AG08396 (cell line): ENCODE data around the gene PBX4.
"Not testable (repeated sequence)": the region's sequence is repeated elsewhere in the genome, so short reads cannot be mapped to it uniquely, and the experiment has no call there.

ENCODE experiments used
- DNase-seq: peaks from one replicate; pipeline ENCODE4 v3.0.0; 2012; ENCODE audit warnings: low spot score, mixed read lengths

The PBX4 gene, protein sequence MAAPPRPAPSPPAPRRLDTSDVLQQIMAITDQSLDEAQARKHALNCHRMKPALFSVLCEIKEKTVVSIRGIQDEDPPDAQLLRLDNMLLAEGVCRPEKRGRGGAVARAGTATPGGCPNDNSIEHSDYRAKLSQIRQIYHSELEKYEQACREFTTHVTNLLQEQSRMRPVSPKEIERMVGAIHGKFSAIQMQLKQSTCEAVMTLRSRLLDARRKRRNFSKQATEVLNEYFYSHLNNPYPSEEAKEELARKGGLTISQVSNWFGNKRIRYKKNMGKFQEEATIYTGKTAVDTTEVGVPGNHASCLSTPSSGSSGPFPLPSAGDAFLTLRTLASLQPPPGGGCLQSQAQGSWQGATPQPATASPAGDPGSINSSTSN

DNA sequence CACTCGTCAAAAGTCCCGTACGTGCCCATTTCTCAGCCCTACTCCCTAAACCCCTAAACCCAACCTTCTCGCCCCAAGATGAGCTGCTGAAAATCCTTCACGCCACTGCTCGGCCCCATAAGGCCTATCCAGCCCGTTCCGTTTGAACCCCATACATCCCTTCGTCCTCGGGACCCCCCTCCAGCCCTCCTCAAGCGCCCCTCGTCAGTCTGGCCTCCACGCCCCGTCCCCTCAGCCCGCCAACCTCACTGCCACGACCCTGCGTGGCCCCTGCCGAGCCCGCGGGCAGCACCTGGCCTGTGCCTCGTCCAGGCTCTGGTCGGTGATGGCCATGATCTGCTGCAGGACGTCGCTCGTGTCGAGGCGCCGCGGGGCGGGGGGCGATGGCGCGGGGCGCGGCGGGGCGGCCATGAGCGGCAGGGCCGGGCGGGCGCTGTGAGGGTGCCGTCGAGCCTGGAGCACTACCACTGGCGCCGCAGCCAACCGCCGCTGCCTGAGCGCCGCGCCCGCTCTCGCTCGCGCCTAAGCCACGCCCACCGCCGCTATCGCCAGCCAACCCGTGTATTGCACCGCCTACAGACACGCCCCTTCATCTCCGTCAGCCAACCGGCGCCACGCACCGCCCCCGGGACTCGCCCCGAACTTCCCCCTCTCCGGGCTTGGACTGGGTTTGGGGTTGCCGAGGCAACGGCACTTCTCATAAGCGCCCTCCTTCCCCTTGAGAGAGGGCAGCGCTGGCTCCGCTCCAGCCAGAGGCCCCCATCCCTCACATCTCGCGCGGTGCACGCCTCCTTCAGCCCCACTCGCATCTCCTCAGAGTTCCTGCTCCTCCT is at the start of gene PBX4:
Gene PBX4, minus strand, starts transcription at position 469 of the 833 bp plus-strand sequence. Its CDS starts 58 bp downstream, at position 411.
- peak; percentile 98 for DNase-seq

DNA sequence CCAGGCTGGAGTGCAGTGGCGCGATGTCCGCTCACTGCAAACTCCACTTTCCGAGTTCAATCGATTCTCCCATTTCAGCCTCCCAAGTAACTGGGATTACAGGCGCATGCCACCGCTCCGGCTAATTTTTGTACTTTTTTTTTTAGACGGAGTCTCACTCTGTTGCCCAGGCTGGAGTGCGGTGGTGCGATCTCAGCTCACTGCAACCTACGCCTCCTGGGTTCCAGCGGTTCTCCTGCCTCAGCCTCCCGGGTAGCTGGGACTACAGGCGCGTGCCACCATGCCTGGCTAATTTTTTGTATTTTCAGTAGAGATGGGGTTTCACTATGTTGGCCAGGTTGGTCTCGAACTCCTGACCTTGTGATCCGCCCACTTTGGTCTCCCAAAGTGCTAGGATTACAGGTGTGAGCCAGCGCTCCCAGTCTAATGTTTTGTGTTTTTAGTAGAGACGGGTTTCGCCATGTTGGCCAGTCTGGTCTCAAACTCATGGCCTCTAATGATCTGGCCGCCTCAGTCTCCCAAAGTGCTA is 47.0 kb upstream of the PBX4 start:
- DNase-seq: not testable (repeated sequence)

DNA sequence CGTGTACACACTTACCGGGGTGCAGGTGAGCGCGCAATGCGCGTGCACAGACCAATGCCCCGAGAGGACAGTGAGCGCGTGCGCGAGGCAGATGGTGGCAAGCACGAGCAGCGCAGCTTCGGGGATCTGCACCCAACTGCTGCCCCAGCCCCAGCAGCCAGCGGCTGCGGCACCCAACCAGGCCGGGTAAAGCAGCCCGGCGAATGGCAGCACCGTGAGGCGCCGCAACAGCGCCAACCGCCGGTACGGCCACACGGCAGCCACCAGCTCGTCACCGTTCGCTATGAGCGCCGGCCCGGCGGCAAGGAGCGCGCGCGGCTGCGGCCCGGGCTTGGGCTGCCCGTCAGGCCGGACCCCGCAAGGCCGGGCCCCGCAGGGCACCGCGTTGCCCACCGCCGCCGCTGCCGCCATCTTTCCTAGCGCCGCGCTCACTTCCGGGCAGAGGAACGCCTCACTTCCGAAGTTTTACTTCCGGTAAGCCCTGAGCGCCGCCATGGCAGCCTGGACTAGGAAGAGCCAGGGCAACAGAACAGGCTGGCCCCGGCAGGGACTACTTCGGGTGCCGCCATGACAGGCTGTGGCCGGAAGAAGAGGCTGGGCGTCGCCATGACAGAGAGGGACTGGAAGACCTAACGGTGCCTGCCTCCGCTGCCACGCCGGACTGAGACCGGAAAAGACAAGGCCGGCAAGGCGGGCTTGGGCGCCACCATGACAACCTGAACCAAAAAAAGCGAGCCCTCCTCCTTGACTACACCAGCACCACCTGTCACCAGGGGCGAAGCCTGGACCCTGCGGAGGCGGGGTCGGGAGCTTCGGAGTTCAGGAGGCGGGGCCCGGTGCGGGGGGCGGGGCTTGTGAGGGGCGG is 45.0 kb upstream of the PBX4 start, which contains the start of gene ATP13A1:
Gene ATP13A1, minus strand, starts transcription at position 421 of the 865 bp plus-strand sequence. Its CDS starts 10 bp downstream, at position 411.
- peak; percentile 95 for DNase-seq

DNA sequence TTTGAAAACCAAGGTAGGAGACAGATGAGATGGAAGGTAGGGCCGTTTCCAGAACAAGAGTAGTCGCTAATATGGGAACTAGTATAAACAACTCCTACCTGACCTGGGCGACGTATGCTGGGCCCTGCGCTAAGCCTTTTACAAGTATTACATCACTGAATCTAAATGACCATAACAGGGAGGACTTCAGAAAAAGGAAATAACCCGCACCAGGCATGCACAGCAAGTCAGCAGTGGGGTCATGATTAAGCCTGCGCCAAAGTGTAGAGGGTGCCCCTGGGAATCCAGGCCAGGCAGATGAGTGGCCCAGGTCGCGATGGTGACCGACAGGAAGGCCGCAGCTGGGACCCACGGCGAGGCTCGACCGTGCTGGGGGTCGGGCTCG is 44.4 kb upstream of the PBX4 start:
- DNase-seq: peak; percentile 25

DNA sequence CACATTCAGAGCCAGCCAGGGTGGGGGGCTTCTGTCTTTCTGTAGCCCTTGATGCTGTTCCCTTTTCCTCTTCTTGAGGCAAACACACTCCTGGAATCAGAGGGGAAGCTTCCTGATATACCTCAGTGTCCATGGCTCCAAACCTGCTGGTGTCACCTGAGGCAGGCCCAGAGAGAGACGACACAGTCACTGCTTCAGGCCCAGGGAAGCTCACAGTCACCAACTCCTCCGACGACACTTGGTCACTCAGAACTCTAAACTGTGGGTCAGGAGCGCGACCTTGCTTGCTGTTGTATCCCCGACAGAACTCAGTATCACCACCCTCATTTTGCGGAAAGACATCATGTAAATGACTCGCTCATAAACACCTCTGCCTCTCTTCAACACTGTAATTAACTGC is 43.9 kb upstream of the PBX4 start:
- no peak for DNase-seq

DNA sequence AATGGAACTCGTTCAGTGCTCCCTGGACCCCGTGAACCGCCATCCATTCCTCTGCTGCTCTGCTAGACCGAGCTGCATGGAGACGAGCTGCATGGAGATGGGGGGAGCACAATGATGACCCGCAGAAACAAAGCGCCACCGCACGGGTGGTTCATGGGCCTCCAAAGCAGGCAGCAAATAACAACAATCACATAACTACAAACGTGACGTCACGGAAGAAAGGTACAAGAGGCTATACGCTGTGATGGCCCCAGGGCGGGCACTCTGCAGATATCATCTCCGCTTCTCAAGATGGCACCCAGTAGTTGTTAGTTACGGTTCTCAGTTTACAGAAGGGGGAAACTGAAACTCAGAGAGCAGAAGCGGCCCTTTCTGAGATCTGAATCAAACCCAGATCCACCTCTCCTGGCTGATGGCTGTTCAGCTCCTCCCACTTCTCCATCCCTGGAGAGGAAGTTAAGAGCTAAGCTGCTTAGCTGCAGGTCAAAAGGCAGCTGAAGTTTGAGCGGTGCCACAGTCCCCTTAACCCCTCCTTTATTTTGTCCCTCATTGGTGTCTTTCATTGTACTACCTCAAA is 43.3 kb upstream of the PBX4 start:
- peak; percentile 5 for DNase-seq

DNA sequence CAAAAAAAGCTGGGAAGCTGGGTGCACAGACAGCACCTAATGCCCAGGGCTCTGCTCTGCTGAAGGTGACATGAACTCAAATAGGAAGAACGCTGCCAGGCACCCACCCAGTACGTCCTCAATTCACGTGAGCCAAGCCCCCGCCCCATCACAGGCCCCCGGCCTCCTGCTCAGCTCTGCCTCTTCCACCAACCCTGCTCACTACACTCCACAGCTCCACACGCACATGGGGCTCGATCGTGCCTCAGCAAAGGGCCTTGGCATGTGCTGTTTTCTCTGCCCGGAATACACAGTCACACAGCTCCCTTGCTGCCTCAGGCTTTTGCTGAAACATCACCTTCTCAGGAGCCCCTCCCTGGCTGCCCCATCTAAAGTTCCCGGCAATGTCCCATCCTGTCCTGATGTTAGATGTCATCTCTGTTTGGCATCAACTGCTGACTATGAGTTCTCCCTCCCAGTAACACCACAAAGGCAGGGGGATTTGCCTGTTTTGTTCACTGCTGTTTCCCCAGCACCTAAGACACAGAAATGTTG is 42.7 kb upstream of the PBX4 start:
- DNase-seq: no peak

DNA sequence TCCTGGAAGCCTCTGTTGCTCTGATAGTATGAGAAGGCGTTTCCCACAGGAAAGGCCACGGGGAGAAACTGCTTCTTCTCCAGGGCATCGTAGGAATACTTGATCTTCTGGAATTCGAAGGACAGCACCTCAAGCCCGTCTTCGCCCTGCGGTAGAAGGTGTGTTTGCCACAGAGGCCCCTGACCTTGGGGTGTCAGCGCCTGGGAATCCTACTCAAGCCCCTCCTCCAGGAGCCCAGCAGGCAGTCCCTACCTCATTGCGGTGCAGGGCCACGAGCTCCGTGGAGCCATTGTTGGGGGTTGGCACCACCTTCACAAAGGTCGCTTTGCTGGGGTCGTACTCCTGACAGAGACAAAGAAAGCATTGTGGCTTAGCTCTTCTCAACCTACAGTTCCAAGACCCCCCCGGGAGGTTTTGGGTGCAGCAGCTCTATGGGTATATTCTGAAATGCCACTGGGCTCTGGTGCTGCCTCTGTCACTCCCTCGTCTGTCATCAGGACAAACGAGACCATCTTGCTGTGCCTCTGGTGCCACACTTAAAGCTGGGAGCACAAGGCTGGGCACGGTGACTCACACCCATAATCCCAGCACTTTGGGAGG is 41.3 kb upstream of the PBX4 start:
- DNase-seq: no peak

DNA sequence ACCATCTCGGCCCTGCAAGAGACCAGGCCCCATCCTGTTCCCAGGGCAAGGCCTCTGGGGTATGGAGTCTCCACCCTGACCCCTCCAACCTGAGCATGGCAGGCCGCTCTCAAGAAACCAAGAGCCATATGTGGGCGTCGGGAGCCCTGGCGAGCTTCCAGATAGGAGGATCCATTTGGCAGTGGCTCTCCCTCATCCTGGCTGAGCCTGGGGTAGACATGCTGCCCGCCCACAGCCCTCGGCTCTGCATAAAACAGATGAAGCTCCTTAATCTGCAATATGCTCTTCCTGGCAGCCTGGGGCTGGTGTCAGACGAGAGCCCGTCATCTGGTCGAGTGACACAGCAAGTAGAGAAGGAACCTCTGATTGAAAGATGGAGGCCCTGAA is 38.9 kb upstream of the PBX4 start:
- DNase-seq: peak; percentile 3

DNA sequence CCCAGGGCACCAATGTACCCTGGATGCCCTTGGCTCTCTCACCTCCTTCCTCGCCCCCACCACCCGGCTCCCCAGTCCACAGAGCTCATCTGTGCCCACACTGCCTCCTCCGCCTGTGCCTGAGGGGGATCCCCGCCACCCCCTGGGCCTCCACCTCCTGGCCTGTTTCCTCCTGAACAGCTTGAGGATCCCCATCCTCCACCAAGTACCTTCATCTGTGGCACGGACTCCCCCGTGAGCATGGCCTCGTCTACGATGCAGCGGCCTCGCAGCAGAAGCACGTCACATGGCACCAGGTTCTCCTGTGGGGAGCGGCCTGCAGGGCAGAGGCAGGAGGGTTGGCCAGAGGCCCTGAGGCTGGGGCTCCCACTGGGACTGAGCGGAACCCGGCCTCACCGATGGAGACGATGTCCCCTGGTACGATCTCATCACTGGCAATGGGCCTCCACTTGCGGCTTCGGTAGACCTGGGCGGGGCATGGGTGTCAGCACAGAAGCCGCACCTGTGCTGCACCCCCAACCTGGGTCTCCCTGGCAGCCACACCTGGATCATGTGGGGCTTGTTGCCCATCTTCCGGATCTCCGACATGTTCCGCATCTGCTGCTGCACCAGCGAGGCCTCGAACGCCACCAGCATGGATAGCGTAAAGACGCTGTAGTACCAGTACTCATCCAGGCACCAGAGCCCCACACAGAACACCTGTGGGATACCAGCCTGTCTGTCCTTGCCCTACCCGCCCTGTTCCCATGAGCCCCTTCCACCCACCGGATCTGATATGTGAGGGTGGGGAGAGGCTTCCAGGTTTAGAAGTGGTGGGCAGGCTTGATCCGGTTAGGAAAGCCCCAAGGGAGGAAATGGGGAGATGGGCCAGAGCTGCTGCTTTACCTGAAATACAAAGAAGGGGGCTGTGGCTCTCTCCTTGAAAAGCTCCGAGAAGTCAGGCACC is 38.2 kb upstream of the PBX4 start:
- peak; percentile 1 for DNase-seq

DNA sequence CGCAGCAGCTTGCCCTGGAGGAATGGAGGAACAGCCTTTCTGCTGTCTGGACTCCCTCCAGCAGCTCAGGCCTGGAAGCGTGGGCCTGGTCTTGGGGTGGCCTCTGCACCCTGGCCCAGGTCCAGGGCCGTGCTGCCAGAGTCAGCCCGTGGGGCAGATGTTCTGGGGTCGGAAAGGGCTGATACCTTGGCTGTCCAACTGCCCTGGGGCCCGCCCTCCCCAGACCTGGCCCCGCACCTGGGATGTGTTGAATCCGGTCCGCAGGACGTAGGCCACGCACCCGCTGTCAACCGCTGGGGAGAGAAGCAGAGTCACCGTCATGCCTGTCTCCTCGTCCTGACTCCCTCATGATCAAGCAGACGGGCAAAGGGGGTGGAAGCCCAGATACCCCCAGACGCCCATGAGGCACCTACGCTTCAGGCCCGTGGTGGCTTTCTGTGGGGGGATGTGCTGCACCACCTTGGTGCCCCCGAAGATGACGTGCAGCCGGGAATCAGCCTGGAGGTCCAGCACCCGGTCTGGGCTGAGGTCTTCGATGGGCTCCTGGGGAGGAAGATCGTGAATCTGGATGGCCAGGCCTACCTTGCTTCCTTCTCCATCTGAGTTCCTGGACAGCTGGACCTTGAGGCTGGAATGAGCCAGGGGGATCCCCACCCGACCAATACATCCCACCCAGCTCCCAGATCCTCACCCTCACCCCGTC is 37.3 kb upstream of the PBX4 start:
- peak; percentile 3 for DNase-seq

DNA sequence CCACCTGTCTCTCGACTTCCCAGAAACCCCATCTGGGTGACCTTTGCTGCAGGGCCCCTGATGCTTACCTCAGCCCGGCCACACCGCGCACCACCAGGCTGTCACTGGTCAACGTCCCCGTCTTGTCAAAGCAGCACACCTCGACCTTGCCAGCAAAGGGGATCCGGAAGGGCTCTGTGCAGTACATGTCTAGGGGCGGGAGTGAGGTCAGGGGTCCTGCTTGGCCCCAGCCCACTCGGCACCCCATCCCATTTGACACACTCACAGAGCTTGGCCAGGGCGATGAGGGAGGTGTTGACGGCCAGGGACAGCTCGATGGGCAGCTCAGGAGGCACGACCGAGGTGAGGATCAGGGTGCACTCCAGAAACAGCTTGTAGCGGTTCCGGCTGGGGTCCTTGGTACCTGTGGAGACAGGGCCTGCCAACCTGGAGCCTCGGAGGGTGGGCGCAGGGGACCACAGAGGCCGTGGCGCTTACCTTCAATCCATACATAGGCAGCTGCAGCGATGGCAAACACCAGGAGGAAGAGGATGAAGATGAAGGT is 36.6 kb upstream of the PBX4 start:
- DNase-seq: peak; percentile 5

DNA sequence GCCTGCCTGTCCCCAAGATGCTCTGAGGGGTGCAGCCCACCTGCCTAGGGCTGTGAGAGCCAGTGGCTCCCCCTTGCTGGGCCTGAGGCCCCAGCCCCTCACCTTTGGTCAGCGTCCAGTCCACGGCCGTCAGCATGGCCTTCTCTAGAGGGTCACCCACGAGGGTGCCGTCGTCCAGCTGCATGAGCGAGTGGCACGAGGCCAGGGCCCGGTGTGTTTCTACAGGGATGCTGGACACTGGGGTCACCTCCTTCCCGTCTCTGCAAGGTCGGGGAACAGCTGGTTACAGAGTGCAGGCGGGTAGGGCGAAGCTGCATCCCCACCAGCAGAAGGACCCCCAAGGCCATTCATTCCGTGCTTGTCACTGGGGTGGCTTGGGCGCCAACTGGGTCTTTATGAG is 36.0 kb upstream of the PBX4 start:
- DNase-seq: peak; percentile 5

DNA sequence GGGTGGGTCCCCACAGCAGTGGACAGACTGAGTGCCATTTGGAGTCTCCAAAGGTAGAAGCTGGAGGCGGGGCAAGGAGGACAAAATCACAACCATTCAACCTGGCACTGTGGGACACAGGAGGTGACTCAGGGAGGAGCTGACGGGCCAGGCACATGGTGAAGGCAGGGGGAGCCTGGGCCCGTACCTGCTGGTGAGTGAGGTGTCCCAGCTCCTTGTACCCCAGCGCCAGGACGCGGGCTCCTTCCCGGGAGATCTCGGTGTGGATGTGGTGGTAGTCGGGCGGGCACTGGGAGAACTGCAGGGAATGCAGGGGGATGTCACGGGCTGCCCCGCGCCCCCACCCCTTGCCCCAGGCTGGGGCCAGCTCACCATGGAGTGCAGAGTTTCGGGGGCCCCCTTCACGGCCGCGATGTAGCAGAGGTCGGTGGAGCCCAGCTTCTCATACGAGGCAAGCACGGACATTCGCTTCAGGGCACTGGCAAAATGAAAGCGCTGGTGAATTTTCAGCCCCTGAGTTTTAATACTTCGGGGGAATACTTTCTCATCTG is 35.2 kb upstream of the PBX4 start:
- DNase-seq: no peak

DNA sequence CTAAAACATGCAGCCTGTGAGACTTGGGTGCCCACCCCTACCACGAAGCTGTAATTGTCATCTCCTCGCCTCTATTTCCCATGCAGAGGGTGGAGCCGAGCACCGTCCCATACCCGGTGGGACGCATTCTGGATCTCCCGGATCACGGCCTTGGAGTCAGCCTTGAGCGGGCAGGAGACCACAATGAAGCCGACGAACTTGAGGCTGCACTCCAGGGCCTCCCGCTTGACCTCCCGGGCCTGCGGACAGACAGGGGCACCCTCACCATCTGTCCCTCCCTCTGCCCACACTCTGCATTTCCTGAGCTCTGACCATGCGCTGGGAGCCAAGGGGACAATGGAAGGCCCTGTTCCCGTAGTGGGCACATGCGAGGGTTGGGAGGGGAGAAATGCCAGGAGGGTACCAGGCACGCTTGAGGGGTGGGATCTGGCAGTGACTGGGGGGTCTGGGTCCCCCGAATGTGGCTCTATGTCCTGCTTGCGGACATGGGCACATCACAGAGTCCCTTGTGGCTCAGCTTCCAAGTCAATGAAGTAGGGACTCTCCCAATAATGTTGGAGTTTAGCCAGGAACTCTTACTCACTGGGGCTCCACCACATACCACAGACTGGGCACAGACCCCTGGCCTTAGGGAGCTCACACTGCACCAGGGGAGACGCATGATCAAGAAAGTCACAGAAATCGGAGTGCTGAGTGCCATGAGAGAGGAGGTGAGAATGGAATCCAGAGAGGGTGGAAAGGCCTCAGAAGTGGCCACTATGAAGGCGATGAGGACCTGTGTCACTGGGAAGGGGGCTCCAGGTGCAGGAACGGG is 34.2 kb upstream of the PBX4 start:
- no peak for DNase-seq

DNA sequence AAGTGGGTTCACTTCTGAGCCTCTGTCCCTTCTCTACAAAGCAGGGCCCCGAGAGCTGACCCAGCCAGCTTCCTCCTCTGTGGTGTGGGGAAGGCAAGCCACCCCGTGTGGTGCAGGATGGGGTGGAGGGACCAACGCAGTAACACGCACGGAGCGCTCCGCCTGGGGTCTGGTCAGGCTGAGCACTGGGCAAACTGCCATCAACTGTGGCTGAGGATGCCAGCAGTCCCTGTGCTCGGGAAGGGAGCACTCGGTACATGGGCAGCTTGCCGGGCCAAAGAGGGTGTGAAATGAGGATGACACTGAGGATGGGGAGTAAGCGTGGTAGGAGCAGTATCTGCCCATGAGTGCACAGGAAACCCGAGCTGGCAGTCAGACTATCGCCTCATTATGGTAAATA is 32.6 kb upstream of the PBX4 start:
- DNase-seq: no peak

DNA sequence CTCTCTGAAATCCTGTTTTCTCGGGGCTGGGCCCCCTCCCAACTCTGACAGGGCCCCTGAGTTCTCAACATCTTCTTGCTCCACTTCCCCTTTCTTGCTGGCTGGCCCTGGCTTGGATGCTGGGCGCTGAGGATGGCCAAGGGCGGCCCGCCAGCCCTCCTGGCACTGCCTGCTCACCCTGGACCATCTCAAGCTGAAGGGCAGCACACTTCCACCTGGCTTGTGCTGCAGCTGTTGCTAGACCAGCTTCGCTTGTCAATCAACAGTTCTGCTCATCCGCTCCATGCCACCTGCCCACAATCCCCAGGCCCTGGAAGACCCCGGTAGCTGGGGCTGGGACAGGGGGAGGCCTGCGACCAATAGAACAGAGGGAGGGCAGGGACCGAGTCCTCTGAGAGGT is 31.8 kb upstream of the PBX4 start:
- no peak for DNase-seq

DNA sequence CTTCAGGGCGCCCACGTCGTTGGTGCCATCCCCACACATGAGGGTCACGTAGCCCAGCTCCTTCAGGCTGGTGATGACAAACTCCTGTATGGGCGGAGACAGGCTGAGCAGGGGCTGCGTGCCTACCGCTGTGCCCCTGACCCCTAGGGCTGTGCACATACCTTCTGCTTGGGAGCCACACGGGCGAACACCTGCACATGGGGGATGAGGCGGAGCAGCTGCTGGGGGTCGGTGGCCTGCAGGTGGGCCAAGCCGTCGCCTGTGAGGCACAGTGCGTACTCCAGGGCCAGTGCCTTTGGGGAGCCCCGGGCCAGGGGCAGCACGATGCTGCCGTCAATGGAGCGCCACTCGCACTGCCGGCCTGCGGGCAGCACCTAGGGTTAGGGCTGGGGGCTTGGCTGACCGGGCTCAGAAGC is 31.1 kb upstream of the PBX4 start:
- DNase-seq: no peak
